Smooth muscle cell (in vitro differentiated cells): ENCODE data around the gene GLI3. TPM values are rescaled to one million over a fixed set of nuclear protein-coding genes. Genes with fewer than 3 reads are reported as not detected.

Experiments
- DNase-seq: peaks from one replicate; lab custom pipeline; 2025; ENCODE audit not compliant: unreplicated experiment; lab: John Stamatoyannopoulos, UW
- H2AFZ ChIP-seq: fragments of 200-600 bp; sonication (generic); 2 replicates; pipeline ENCODE4 v1.6.0; 2016; ENCODE audit warnings: antibody characterized with exemption, low read depth, mild to moderate bottlenecking
- H3F3A ChIP-seq: fragments of 200-600 bp; sonication (generic); 2 replicates; pipeline ENCODE4 v1.6.0; 2017; ENCODE audit warnings: antibody characterized with exemption, low read depth
- H3K27ac ChIP-seq: fragments of 200-600 bp; sonication (generic); 2 replicates; pipeline ENCODE4 v1.5.1; 2016; ENCODE audit warnings: low read depth, mild to moderate bottlenecking
- H3K27me3 ChIP-seq: fragments of 200-600 bp; sonication (generic); 2 replicates; pipeline ENCODE4 v1.6.1; 2016; ENCODE audit warnings: low read depth, mild to moderate bottlenecking
- H3K36me3 ChIP-seq: fragments of 200-600 bp; sonication (generic); 2 replicates; pipeline ENCODE4 v1.5.1; 2016; ENCODE audit warnings: low read depth
- H3K4me1 ChIP-seq: fragments of 200-600 bp; sonication (generic); 2 replicates; pipeline ENCODE4 v1.5.1; 2016; ENCODE audit warnings: low read depth
- H3K4me2 ChIP-seq: fragments of 200-600 bp; sonication (generic); 2 replicates; pipeline ENCODE4 v1.6.0; 2016; ENCODE audit warnings: mild to moderate bottlenecking
- H3K4me3 ChIP-seq: fragments of 200-600 bp; sonication (generic); 2 replicates; pipeline ENCODE4 v1.5.1; 2016; ENCODE audit warnings: mild to moderate bottlenecking
- H3K79me2 ChIP-seq: fragments of 200-600 bp; sonication (generic); 2 replicates; pipeline ENCODE4 v1.6.0; 2016; ENCODE audit warnings: low read depth, mild to moderate bottlenecking
- H3K9ac ChIP-seq: fragments of 200-600 bp; sonication (generic); 2 replicates; pipeline ENCODE4 v1.6.0; 2016; ENCODE audit warnings: low read depth
- H3K9me3 ChIP-seq: fragments of 200-600 bp; sonication (generic); replicated peaks from 2 replicates; pipeline ENCODE4 v1.5.1; 2016; ENCODE audit warnings: low read depth
- H4K20me1 ChIP-seq: fragments of 200-600 bp; sonication (generic); 2 replicates; pipeline ENCODE4 v1.6.0; 2016; ENCODE audit warnings: low read depth
- CTCF ChIP-seq: fragments of 200-600 bp; sonication (generic); IDR thresholded peaks from 2 replicates; pipeline ENCODE4 v1.5.1; 2017; ENCODE audit warnings: borderline replicate concordance, mild to moderate bottlenecking, antibody characterized with exemption; ENCODE audit not compliant: insufficient read depth, poor library complexity, severe bottlenecking
- WGBS: methylation state at CpG from one replicate; pipeline ENCODE4 v1.1.7; 2016; ENCODE audit warnings: low lambda C conversion rate; 5-methylcytosine and 5-hydroxymethylcytosine counted together
- polyA plus RNA-seq: library from polyadenylated mRNA; unstranded; fragments of >200 nt; fragmentation: Nextera tagmentation; extraction: Ambion mirVana; gene quantifications from 2 replicates; pipeline ENCODE4 v1.2.1, GENCODE V29; 2016
- total RNA-seq: library from RNA; depleted of rRNA; stranded (reverse); fragments of >200 nt; gene quantifications from 2 replicates; pipeline ENCODE4 v1.2.3, GENCODE V29; 2014

Gene GLI3
- total and polyA plus RNA-seq, 2 experiments from 2014 or later, result 31.1 to 70.4 TPM

- H3K27me3 ChIP-seq, result no peaks in the 10 kb centered on the region
- H3K36me3 ChIP-seq, result no peaks in the 10 kb centered on the region
- no peak overlapping the region for H2AFZ ChIP-seq
- no peak for TF ChIP-seq CTCF
- H3K4me2 ChIP-seq, result no peak overlapping the region
- no peak overlapping the region for H3K4me3 ChIP-seq
- 95% methylated on average over 4 of the region's 4 CpGs for WGBS
- no peak for DNase-seq
- H3K9me3 ChIP-seq, result no peaks in the 10 kb centered on the region
- peaks cover 7% of the 10 kb centered on the region for H3K4me1 ChIP-seq
- no peak overlapping the region for H3K9ac ChIP-seq
- peaks cover 21% of the 10 kb centered on the region for H4K20me1 ChIP-seq
- peaks cover 6% of the 10 kb centered on the region for H3K79me2 ChIP-seq
- H3K27ac ChIP-seq, result no peak overlapping the region
- peaks cover 15% of the 10 kb centered on the region for H3F3A ChIP-seq
Measured at GRCh38 chr7:41974870-41975557, 262.0 kb downstream of the GLI3 start.

- H3K9me3 ChIP-seq, result no peaks in the 10 kb centered on the region
- H2AFZ ChIP-seq, result no peak overlapping the region
- H3K4me1 ChIP-seq, result peaks cover 7% of the 10 kb centered on the region
- H3K27me3 ChIP-seq, result no peaks in the 10 kb centered on the region
- no peak overlapping the region for H3K27ac ChIP-seq
- peaks cover 6% of the 10 kb centered on the region for H4K20me1 ChIP-seq
- peaks cover 8% of the 10 kb centered on the region for H3F3A ChIP-seq
- no peak for TF ChIP-seq CTCF
- H3K36me3 ChIP-seq, result peaks cover 3% of the 10 kb centered on the region
- peaks cover 6% of the 10 kb centered on the region for H3K79me2 ChIP-seq
- no peak for DNase-seq
- H3K4me2 ChIP-seq, result no peak overlapping the region
- no peak overlapping the region for H3K4me3 ChIP-seq
- WGBS, result 96% methylated on average over 8 of the region's 8 CpGs
- H3K9ac ChIP-seq, result no peak overlapping the region
Measured at GRCh38 chr7:41973202-41973730, 263.7 kb downstream of the GLI3 start.

- H3K27me3 ChIP-seq, result no peaks in the 10 kb centered on the region
- TF ChIP-seq CTCF, result no peak
- DNase-seq, result no peak
- no peak overlapping the region for H3K9ac ChIP-seq
- WGBS, result 96% methylated on average over 4 of the region's 4 CpGs
- no peaks in the 10 kb centered on the region for H3K9me3 ChIP-seq
- H3K36me3 ChIP-seq, result peaks cover 3% of the 10 kb centered on the region
- H3K4me1 ChIP-seq, result peaks cover 6% of the 10 kb centered on the region
- H3K4me3 ChIP-seq, result no peak overlapping the region
- no peak overlapping the region for H2AFZ ChIP-seq
- peaks cover 8% of the 10 kb centered on the region for H3F3A ChIP-seq
- H3K79me2 ChIP-seq, result peaks cover 6% of the 10 kb centered on the region
- H3K4me2 ChIP-seq, result no peak overlapping the region
- no peak overlapping the region for H3K27ac ChIP-seq
- H4K20me1 ChIP-seq, result peaks cover 6% of the 10 kb centered on the region
Measured at GRCh38 chr7:41972776-41973175, 264.2 kb downstream of the GLI3 start.

GRCh38 chr7:41972270-41972669 is 264.7 kb downstream of the GLI3 start:
- no peak for TF ChIP-seq CTCF
- H4K20me1 ChIP-seq, result peaks cover 10% of the 10 kb centered on the region
- WGBS, result 95% methylated on average over 13 of the region's 13 CpGs
- H3K79me2 ChIP-seq, result peaks cover 6% of the 10 kb centered on the region
- no peaks in the 10 kb centered on the region for H3K9me3 ChIP-seq
- no peak for DNase-seq
- no peak overlapping the region for H3K4me2 ChIP-seq
- H3K27ac ChIP-seq, result no peak overlapping the region
- no peak overlapping the region for H3K4me3 ChIP-seq
- H3K9ac ChIP-seq, result no peak overlapping the region
- H3F3A ChIP-seq, result peaks cover 3% of the 10 kb centered on the region
- no peak overlapping the region for H2AFZ ChIP-seq
- peaks cover 3% of the 10 kb centered on the region for H3K36me3 ChIP-seq
- H3K27me3 ChIP-seq, result no peaks in the 10 kb centered on the region
- H3K4me1 ChIP-seq, result peaks cover 1% of the 10 kb centered on the region
